ELR (cell line): ENCODE measurements around the gene MRS2.

Source experiments
- DNase-seq: peaks from one replicate; pipeline ENCODE4 v3.0.0-alpha.2; 2015; ENCODE audit warnings: low read depth

MRS2 gene

DNA sequence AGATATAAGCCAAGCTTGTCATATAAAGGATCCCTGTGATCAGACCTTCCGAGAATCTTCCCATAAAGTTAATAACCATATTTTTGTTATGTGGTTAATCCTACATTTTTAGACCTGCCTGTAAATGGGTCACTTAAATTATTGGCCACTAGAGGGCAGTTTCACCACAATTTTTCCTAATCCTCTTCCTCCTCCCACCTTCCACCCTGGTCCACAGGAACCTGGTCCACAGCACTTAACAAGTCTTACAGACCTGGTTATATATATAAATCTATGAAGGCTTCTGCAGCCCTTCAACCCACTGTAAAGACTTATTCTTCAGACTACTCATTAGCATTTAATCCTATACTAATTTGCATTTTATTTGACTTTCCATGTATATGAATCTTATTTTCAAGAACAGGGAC, 28.3 kb downstream of the MRS2 start:
- peak; percentile 66 for DNase-seq

DNA sequence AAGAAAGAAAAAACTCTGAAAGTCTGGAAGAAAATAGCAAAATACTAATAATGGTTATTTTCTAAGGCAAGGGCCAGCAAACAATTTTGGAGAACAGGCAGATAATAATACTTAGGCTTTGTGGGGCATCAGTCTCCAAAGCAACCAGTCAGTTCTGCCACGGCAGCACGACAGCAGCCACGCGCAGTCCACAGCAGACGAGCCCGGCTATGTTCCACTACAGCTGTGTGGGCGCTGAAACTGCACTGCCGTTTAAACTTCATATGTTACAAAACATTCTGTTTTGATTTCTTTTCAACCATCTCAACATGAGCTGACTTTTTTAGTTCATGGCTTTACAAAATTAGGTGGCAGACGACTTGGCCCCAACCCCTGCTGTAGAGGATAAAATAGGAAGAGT, 29.9 kb downstream of the MRS2 start:
- DNase-seq: no peak

GRCh38 chr6:24436979-24437378, 34.2 kb downstream of the MRS2 start:
- no peak for DNase-seq

DNA sequence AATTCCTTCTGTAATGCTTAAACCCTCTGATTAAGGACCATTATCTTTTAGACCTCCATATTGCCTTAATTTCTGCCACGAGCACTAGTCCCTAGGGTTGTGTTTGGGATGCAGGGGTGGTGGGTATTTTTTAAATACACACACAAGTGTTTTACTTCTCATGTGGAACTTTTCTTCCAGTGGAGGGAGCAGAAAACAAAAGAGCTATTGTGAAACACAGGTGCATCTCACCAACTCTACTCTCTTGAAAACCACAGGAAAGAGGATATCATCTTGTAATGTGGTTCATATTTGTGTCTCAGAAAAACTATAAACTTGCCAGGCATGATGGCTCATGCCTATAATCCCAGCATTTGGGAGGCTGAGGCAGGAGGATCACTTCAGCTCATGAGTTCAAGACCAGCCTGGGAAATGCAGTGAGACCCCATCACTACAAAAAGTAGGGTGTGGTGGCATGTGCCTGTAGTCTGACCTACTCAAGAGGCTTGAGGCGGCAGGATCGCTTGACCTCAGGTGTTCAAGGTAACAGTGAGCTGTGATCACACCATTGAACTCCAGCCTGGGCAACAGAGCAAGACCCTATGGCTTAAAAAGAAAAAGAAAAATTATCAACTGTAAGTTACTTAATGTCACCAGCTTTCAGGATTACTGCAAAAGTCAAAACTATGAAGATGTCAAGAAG, 37.3 kb downstream of the MRS2 start:
- DNase-seq: no peak

DNA sequence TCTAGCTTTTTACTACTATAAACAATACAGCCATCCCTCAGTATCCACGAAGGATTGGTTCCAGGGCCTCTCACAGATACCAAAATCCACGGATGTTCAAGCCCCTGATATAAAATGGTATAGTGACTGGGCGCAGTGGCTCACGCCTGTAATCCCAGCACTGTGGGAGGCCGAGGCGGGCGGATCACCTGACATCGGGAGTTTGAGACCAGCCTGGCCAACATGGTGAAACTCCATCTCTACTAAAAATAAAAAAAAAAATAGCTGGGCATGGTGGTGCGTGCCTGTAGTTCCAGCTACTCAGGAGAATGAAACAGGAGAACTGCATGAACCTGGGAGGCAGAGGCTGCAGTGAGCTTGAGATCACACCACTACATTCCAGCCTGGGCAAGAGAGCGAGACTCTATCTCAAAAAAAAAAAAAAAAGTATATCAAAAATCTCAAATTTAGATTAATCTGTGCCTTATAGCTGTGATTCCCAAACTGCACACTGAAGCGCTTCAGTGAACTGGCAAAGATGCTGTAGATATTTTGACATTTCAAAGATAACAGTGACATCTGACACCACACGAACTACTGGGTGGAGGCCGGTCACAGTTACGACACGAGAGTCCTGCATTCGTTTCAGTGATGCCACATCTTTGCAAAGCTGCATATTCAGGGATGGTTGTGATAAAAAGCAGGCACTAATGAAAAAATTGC, 38.3 kb downstream of the MRS2 start:
- no peak for DNase-seq

GRCh38 chr6:24441599-24441904, 38.8 kb downstream of the MRS2 start:
- no peak for DNase-seq

DNA sequence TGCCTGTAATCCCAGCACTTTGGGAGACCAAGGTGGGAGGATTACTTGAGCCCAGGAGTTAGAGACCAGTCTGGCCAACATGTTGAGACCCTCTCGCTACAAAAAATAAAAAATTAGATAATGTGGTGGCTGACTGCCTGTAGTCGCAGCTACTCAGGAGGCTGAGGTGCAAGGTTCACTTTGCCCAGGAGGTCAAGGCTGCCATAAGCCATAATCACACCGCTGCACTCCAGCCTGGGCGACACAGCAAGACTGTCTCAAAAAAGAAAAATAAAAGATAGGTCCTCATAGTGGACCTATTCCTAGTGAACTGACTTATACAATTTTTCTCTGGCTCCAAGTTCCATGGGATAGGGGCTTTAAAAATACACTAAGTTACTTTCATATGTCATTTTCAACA, 41.9 kb downstream of the MRS2 start:
- no peak for DNase-seq

DNA sequence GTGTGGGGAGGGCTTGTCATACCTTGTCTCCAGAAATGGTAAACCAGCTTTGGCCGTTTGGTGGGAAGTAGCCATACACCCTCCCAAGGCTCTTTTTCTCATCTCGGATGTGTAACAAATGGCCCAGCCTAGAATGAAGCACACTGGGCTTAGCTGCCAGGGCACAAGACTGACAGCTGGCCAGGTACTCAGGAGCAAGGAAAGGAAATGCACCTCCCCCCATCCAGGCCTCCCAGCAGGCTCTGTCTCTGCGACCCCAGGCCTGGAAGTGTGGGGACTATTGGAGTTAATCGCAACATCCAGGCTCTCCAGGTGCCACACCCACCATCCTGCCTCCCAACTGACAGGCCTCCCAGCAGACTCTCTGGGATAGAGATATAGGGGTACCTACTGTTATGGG, 43.0 kb downstream of the MRS2 start:
- DNase-seq: no peak

DNA sequence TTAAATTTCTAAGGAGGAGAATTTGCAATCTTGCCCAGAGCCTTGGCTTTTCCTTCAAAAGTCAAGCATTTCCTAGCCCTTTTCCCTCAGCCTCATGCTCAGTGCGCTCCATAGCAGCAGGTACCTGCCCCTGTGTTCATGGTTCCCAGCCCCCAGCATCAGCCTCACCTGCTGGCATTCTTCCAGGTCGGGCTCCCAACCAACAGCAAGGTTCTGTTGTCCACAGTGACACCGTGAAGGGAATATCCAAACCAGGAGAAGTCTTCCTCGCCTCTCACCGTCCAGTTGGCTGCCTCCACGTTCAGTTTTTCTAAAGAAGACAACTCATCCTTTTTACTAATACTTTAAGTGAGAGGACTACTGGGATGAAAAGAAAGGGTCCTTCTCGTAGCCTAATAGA, 43.9 kb downstream of the MRS2 start:
- no peak for DNase-seq

- DNase-seq: no peak
Observed at GRCh38 chr6:24448396-24448795, 45.7 kb downstream of the MRS2 start.

DNA sequence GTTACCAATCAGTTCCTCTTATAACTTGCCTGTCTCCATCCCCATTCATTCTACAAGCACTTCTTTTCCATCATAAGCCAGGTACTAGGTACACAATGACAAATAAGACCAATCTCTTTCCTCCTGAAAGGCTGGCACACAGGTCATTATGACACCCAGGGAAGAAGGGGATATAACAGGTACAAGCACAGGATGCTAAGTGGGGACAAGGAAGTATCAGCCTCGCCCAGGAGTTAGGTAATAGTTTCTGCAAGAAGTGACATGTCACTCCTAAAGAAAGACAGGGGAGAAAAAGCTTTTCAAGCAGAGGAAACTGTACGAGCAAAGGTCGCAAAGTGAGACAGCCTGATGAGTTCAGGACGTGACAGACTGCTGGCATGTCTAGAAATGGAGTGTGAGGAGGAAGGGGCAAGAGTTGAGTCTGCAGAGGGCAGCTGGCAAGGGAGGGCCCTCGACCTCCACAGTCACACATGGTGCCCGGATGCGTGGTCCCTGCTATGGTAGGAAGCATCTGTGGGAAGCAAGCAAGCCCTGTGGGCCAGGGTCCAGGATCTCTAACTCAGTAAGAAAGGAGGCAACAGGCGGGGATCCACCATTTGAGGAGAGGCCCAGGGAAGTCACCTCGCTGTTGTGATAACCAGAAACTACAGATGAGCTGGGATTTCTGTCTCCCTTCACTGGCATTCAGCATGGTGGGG, 46.2 kb downstream of the MRS2 start:
- no peak for DNase-seq

DNA sequence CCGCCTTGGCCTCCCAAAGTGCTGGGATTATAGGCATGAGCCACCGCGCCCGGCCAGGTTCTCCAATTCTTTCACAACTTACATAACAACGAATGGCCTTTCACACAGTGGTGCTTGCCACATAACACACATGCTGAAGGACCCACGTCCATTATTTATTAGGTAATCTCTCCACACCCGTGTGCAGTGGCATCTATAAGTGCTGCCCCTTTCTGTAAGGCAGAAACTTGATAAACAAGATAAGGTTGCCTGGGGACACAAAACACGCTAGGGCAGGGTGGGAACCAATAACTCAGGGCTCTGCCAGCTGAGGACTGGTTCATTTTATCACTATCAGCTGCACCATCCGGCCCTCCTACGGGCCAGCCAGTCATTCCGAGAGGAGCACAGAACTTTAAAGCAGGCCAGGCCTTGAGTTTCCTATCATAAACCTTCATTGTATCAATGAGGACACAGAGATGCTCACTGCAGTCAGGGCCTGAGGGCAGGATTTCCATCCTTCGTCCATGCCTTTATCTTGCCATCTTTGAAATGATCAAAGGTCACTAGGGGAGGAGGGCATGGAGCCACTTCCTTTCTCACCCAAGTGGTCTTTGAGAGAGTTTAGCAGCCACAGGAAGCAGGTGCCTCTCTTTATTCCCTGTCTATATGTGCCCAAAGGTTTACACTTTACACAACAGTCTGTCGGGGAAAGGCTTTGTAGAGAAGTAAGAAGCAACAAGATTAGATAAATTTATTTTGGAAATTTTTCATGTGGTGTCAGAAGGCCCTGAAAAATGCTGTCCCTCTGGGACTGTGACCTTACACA, 49.0 kb downstream of the MRS2 start:
- DNase-seq: no peak

- no peak for DNase-seq
Observed at GRCh38 chr6:24453921-24454320, 51.2 kb downstream of the MRS2 start.

- no peak for DNase-seq
Observed at GRCh38 chr6:24454452-24454851, 51.7 kb downstream of the MRS2 start.

DNA sequence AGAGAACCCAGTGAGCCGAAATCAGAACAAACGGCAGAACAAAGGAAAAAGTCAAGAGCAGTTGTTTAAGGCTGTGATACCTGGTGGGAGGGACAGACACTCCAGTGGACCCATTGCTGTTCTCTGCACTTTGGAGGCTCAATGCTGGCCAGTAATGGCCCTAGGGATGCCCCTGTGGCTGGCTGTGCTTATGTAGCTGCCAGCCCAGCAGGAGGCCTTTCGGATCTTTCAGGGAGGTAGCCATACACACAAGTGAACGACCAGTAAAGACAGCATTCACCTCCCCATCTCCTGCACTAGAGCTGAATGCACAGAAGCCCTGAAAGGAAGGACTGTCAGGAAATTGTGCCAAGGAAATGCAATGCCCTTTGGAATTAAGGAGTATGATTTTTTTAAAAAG, 52.3 kb downstream of the MRS2 start:
- no peak for DNase-seq

GRCh38 chr6:24458134-24458533, 55.4 kb downstream of the MRS2 start:
- DNase-seq: no peak

- no peak for DNase-seq
Observed at GRCh38 chr6:24458941-24459340, 56.2 kb downstream of the MRS2 start.

- no peak for DNase-seq
Observed at GRCh38 chr6:24460966-24461365, 58.2 kb downstream of the MRS2 start.

DNA sequence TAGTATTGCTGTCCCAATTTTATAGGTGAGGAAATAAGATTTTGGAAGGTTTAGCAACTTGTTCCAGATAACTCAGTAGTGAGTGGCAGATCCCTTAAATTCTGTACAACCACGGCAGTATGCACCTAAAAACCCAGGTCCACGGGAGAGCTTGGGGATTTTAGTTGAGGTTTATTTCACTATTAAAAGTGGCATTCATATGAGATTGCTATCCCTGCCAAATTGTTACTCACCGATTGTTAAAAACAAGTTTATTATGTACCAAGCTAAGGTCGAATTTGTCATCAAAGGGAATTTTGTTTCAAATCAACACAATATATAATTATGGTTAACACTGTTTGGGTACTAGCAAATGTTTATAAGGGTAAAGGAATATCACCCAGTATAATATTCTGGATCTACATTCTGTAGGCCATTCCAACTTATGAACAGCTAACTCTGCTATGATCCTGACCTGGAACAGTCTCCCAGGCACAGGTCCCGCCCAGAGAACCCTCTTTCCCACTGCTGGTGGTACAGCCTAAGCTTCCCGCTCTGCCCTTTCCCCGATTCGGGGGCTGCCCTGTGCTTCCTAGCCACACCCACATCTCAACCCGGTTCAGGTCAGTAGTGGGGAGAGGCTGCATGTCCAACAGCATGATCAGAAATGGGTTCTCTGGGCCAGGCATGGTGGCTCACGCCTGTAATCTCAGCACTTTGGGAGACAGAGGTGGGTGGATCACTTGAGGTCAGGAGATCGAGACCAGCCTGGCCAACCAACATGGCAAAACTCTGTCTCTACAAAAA, 61.7 kb downstream of the MRS2 start:
- DNase-seq: no peak

DNA sequence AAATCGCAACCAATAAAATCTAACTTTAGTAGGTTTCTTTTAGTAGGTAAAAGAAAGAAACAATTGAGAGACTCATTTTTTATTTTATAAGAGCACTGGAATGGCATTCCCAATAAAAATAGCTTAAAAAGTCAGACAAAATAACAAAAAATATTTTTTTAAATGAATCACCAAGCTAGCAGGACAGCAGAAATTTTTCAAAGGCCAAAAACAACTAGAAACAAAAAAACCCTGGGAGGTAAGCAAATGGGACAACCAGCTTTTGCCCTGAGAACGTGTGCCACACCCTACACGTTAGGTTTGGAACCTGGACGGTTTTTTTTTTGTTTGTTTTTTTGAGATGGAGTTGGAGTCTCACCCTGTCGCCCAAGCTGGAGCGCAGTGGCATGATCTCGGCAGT, 67.1 kb downstream of the MRS2 start:
- DNase-seq: no peak

DNA sequence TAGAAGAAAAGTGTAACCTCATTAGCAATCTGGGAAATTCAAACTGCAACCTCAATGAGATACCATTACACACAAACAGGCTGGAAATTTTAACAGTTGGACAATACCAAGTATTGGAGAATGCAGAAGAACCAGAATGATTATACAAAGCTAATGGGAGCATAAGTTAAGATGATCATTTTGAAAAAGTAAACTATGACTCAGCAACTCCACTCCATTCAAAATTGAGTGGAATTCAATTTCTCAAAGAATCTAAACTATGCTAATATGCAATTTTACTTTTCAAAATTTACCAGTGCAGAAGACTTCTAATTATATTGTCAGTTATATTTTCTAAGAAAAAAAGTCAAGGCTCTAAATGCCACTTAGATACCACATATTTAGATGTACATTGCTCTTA, 69.4 kb downstream of the MRS2 start:
- no peak for DNase-seq
